ENCODE measurements around the gene SRMS.

Gene SRMS

GRCh38 chr20:63539441-63540370 is 7.8 kb downstream of the SRMS start:
- DNase-seq (ENCODE audit: extremely low read depth in 1 of 2, low read depth in 1 of 2): no peak

GRCh38 chr20:63539092-63539430 is 8.5 kb downstream of the SRMS start:
- no peak for DNase-seq (ENCODE audit: extremely low read depth in 1 of 2, low read depth in 1 of 2)

GRCh38 chr20:63538204-63539091 is 9.1 kb downstream of the SRMS start:
- DNase-seq (ENCODE audit: extremely low read depth in 1 of 2, low read depth in 1 of 2): no peak

DNA sequence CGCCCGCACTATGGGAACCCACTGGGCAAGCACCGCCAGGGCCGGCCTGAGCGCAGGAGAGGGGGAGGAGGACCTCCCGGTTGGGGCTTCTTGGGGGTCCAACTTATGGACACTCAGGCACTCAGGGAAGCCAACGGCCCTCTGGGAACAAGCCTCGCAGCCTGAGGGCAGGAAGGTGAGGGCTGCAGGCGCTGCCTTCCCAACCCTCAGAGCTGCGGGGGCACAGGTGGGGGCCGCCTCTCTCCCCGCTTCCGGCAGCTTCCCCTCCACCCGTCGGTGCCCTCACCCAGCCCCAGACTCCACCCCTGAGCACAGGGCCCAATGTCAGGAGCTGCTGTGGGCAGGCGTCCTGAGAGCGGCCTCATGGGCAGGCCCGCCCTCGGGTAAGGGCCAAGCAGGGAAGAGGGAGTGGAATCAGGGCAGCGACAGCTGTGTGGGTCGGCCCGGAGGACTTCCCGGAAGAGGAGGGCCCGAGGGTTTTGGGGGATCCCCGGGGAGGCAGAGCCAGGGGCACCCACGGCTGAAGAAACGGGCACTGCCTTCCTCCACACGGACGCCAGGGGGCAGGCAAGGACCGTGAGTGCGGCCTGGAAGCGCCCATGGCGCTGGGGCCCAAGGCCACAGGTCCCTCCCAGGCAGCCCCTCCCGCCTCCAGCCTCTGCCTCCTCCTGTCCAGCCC is 9.9 kb downstream of the SRMS start:
- DNase-seq (ENCODE audit: extremely low read depth in 1 of 2, low read depth in 1 of 2): peak; percentile 79 to 83

DNA sequence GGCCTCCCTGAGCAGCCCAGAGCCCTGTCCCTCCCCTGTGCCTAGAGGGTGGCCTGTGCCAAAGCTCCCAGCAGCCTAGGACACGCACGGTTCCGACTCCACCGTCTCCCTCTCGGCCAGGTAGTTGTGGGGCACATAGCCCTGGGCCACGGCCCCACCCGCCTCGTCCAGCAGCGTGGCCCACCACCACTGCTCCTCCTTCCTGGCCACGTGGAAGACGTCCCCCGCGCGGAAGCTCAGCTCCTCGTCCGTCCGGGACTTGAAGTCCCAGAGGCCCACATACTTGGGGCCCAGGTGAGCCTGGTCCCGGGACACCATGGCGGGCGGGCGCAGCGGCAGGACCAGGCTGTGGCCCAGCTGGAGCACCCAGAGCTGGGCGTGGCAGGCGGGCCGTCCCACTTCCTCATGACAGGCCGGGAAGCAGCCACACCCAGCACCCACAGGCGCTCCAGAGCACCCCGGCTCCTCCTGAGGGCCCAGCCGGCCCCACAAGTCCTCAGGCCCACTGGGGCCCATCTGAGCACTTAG is 10.5 kb downstream of the SRMS start, which contains the start of gene PTK6:
PTK6 (minus strand) TSS at position 380 of the 528 bp plus-strand sequence; CDS start at position 318, 62 bp downstream.
- no peak for DNase-seq (ENCODE audit: extremely low read depth in 1 of 2, low read depth in 1 of 2)

GRCh38 chr20:63536241-63536977 is 11.1 kb downstream of the SRMS start:
- no peak for DNase-seq (ENCODE audit: extremely low read depth in 1 of 2, low read depth in 1 of 2)

DNA sequence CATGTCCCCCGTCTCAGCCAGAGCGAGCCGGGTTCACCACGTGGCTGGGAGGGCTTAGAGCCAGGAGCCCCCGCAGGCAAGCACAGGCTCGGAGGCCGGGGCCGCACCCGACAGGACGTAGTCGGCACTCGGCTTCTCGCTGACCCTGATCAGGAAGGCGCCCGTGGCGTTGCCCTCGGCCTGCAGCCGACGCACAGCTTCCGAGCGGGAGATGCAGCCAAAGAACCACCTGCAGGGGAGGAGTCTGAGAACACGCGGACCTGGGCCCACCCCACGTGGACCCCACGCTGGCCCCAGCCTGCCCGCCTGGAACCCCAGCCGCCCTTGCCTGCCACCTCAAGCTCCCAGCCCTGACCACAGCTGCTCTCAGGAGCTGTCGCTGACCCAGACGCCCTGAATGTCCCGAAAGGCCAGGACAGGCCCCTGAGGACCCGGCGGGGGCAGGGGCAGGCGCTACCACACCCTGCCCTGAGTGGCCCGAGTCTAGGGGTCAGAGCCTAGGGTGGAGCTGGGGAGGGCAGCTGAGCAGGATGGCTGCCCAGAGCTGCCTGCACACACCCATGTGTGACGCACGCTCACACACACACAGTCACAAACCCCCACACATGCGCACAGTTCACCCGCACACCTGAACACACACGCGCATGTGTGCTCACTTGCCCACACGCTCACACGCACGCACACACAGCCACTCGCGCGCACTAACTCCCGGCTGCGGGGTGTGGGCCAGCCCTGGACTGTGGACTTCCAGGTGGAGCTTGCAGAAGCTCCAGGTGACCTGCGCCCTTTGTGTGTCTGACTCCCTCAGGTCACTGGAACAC is 12.5 kb downstream of the SRMS start:
- DNase-seq (ENCODE audit: extremely low read depth in 1 of 2, low read depth in 1 of 2): no peak

- DNase-seq (ENCODE audit: extremely low read depth in 1 of 2, low read depth in 1 of 2): no peak
Measured at GRCh38 chr20:63534427-63534830, 13.1 kb downstream of the SRMS start.

DNA sequence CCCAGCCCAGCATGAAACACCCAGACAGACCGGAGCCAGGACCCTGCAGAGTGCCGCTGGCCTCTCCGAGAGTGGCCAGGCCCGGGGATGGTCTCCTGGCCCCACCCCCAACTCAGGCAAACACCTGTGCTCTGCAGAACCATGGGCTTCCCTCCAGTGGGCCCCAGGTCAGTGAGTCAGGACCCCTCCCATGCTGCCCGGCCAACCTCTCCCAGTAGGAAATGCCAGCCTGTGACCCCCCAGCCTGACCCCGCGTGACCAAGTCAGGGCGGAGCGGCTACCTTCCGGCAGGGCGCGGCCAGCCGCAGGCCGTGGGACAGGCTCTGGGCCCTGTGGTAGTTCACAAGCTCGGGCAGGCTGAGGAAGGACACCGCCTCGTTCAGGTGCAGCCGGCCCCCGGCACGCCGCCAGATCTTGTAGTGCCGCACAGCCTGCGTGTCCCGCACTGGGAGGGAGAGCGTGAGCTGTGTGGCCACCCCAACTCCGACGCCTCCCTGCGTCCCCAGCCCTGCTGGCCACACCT is 13.6 kb downstream of the SRMS start:
- DNase-seq (ENCODE audit: extremely low read depth in 1 of 2, low read depth in 1 of 2): no peak

- no peak for DNase-seq (ENCODE audit: extremely low read depth in 1 of 2, low read depth in 1 of 2)
Measured at GRCh38 chr20:63533388-63533787, 14.2 kb downstream of the SRMS start.

DNA sequence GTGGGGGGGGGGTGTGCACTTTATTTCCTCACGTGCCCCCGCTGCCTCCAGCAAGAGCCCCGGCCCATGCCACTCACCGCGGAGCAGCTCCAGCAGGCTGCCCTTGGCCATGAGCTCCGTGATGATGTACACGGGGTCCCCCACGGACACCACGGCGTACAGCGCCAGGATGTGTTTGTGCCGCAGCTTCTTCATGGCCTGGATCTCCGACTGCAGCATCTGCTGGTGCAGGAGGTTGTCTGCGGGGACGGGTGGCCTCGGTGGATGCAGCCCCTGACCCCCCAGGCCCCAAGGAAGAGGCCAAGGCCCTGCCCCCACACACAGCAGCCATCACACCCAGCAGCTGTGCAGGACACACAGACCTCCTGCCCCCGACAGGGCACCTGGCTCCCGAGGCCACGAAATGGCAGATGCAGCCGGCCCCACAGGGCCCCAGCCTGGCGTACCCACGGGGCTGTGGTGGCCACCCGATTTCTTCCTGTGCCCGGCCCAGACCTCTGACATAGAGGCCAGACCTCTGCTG is 15.0 kb downstream of the SRMS start:
- no peak for DNase-seq (ENCODE audit: extremely low read depth in 1 of 2, low read depth in 1 of 2)

GRCh38 chr20:63531686-63532448 is 15.7 kb downstream of the SRMS start:
- no peak for DNase-seq (ENCODE audit: extremely low read depth in 1 of 2, low read depth in 1 of 2)

DNA sequence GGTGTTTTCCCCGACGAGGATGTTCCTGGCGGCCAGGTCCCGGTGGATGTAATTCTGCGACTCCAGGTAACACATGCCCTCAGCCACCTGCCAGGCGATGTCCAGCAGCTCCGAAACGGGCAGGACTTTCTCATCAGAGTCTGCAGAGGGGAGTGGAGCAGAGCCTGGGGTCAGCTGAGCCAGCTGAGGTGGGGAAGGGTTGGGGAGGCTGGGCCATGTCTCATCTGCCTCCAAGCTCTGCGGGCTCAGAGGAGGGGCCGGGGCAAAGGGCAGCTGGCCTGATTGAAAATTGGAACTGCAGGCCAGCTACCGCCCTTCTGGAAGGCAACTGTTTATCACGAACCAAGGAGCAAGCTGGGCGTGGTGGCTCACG is 16.8 kb downstream of the SRMS start:
- DNase-seq (ENCODE audit: extremely low read depth in 1 of 2, low read depth in 1 of 2): no peak

- DNase-seq (ENCODE audit: extremely low read depth in 1 of 2, low read depth in 1 of 2): no peak
Measured at GRCh38 chr20:63529861-63530787, 17.4 kb downstream of the SRMS start.

GRCh38 chr20:63529180-63529860 is 18.2 kb downstream of the SRMS start:
- DNase-seq (ENCODE audit: extremely low read depth in 1 of 2, low read depth in 1 of 2): no peak

- no peak for DNase-seq (ENCODE audit: extremely low read depth in 1 of 2, low read depth in 1 of 2)
Measured at GRCh38 chr20:63527184-63527583, 20.4 kb downstream of the SRMS start.

GRCh38 chr20:63525971-63526370 is 21.6 kb downstream of the SRMS start:
- DNase-seq (ENCODE audit: extremely low read depth in 1 of 2, low read depth in 1 of 2): no peak

All from activated CD8-positive, alpha-beta memory T cell treated with anti-CD3 and anti-CD28 coated beads for 1 hour (primary cell).